Measurements from ENCODE around the gene ADGRD1. TPM values are rescaled to one million over a fixed set of nuclear protein-coding genes. Genes with fewer than 3 reads are reported as not detected.

The ADGRD1 gene
- total RNA-seq, 1 donor from 2014 or later: 35.8 TPM

DNA sequence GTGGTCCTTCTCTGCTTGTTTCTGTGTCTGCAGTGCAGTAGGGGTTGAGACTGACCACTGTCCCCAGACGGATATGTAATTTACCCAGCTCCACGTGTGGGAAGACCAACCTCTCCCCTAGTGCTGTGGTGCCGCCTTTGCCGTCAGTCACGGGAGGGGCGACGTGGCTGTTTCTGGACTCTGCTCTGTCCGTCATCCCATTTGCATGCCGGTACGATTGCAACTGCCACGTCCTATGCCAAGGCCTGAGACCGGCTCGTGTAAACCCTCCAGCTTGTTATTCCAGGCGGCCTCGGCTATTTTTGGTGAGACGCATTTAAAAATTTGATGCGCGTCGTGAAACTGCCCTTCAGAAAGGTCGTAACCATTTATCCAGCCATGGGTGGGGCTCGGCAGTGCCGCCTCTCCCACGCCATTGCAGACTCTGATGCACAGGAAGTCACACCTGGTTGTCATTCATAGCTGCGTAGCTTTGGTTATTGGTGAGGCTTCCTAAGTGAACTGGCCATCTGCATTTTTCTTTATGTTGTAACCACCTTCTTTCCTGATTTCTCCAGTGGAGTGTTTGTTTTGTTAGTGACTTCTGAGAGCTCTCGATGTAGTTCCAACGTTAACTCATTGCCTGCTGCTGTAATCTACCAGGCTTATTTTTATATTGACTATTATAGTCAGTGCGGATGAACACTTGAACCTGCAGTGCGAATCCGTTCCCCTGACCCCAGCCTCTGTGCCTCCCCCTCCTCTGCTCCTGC, 75.1 kb downstream of the ADGRD1 start:
- H3K4me3 ChIP-seq: no peak overlapping the region
- DNase-seq (ENCODE audit: extremely low spot score in 2 of 2): no peak
- H3K27ac ChIP-seq: no peak overlapping the region
- peaks cover 14% of the 10 kb centered on the region for H3K4me1 ChIP-seq
- no peak for TF ChIP-seq POLR2A (IDR thresholded peaks at IDR 0.05)
- H3K9me3 ChIP-seq: no peaks in the 10 kb centered on the region
- intact Hi-C loops (cut with DNase I): no loop called here
- no peaks in the 10 kb centered on the region for H3K36me3 ChIP-seq
- no peaks in the 10 kb centered on the region for H3K27me3 ChIP-seq

DNA sequence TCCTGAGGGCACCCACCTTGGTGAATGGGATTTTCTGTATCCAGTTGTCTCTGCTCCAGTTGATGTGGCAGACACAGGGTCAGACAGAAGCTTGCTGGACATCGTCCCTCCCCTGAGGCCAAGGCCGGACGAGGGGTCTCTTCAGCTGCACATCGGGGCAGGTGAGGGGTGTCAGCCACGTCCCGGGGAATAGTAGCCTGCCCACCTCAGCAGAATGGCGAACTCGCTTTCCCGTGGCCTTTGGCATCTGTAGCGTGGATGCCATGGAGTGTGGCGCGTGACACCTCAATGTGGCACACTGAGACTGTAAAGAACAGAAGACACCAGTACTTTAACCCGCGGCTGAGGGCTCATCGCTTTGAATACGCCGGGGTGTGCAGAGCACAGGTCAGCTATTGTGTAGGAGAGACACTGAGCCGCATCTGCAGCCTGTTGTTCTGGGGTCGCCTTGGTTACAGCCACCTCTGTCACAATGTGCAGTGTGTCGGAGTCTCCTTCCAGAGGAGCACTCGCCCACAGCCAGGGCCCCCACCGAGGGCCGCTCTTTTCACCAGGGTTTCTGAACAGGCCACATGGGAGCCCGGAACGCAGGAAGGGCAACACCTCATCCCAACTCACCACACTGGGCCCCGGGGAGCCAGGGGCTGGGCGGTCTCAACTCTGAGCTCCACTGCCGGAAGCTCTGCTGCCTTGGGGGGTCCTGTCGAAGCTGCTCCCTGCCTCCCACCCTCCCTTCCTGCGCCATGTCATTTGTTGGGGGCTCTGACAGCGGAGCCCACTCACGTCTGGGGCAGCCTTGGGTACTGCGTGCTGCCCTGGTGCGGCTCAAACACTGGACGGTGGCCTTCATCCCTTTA, 77.0 kb downstream of the ADGRD1 start:
- no peak for DNase-seq (ENCODE audit: extremely low spot score in 2 of 2)
- TF ChIP-seq POLR2A (IDR thresholded peaks at IDR 0.05) (no peak), POLR2AphosphoS5 (IDR thresholded peaks at IDR 0.05; ENCODE audit: insufficient read depth in 1 of 2, low read depth in 1 of 2) (no peak)
- TF ChIP-seq, protein P1, sequence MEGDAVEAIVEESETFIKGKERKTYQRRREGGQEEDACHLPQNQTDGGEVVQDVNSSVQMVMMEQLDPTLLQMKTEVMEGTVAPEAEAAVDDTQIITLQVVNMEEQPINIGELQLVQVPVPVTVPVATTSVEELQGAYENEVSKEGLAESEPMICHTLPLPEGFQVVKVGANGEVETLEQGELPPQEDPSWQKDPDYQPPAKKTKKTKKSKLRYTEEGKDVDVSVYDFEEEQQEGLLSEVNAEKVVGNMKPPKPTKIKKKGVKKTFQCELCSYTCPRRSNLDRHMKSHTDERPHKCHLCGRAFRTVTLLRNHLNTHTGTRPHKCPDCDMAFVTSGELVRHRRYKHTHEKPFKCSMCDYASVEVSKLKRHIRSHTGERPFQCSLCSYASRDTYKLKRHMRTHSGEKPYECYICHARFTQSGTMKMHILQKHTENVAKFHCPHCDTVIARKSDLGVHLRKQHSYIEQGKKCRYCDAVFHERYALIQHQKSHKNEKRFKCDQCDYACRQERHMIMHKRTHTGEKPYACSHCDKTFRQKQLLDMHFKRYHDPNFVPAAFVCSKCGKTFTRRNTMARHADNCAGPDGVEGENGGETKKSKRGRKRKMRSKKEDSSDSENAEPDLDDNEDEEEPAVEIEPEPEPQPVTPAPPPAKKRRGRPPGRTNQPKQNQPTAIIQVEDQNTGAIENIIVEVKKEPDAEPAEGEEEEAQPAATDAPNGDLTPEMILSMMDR (IDR thresholded peaks at IDR 0.05): no peak
- intact Hi-C loops (cut with DNase I): no loop called here
- Histone ChIP-seq H3K36me3 (no peaks in the 10 kb centered on the region), H3K27ac (no peak overlapping the region), H3K9me3 (no peaks in the 10 kb centered on the region), H3K27me3 (no peaks in the 10 kb centered on the region), H3K4me3 (no peak overlapping the region), H3K4me1 (peaks cover 22% of the 10 kb centered on the region)

GRCh38 chr12:131032082-131032750, 78.5 kb downstream of the ADGRD1 start:
- DNase-seq (ENCODE audit: extremely low spot score in 2 of 2): no peak
- intact Hi-C loops (cut with DNase I): no loop called here
- no peak overlapping the region for H3K27ac ChIP-seq
- no peaks in the 10 kb centered on the region for H3K9me3 ChIP-seq
- H3K36me3 ChIP-seq: no peaks in the 10 kb centered on the region
- no peak for TF ChIP-seq POLR2A (IDR thresholded peaks at IDR 0.05)
- TF ChIP-seq, protein P1 (IDR thresholded peaks at IDR 0.05): no peak
- TF ChIP-seq POLR2AphosphoS5 (IDR thresholded peaks at IDR 0.05; ENCODE audit: insufficient read depth in 1 of 2, low read depth in 1 of 2): no peak
- peaks cover 22% of the 10 kb centered on the region for H3K4me1 ChIP-seq
- no peak overlapping the region for H3K4me3 ChIP-seq
- no peaks in the 10 kb centered on the region for H3K27me3 ChIP-seq

DNA sequence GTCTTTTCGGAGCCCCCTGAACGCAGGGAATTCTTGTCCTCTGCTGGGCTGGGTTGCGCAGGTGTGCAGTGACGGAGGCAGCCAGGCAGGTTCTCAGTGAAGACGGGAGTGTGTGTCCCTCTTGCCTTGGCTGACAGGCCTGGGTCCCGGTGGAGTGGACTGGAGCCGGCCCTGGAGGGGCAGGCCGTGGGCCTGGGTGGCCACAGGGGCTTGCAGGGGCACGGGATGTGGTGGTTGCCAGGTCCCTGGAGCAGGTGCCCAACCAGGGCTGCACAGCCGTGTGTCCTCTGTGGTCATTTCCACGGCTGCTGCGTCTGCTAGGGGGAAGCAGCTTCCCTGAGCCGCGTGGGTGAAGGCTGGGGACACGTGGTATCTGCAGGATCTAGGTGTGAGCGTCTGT, 79.8 kb downstream of the ADGRD1 start:
- peaks cover 16% of the 10 kb centered on the region for H3K4me1 ChIP-seq
- intact Hi-C loops (cut with DNase I): no loop called here
- TF ChIP-seq POLR2A (IDR thresholded peaks at IDR 0.05): no peak
- no peak for TF ChIP-seq POLR2AphosphoS5 (IDR thresholded peaks at IDR 0.05; ENCODE audit: insufficient read depth in 1 of 2, low read depth in 1 of 2)
- TF ChIP-seq, protein P1 (IDR thresholded peaks at IDR 0.05): no peak

DNA sequence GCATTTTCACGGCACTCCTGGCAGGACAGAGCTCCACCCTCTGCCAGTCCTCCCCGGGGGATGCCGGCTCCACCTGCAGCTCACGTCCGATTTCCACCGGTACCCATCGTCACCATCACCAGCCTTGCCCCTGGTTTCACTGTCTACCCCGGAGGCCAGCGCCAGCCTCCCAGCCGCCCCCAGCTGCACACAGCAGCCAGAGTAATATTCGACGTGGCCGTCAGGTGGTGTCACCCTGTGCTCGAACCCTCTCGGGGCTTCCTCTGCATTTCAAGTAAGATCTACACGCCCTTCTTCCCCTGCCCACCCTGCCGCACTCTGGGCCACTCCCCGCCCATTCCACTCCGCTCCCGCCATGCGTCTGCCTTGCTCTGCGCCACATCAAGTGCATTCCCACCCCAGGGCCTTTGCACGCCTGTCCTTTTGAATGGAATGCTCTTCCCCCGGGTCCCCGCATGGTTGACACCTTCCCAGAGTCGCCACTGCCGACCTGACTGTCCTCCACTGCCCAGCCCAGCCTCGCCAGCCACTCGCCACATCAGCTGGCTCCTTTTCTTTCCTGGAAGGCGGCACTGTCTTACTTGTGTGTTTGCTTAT, 80.3 kb downstream of the ADGRD1 start:
- intact Hi-C loops (cut with DNase I): no loop called here
- Histone ChIP-seq H3K27ac (no peak overlapping the region), H3K27me3 (no peaks in the 10 kb centered on the region), H3K4me3 (no peak overlapping the region), H3K36me3 (no peaks in the 10 kb centered on the region), H3K4me1 (peaks cover 13% of the 10 kb centered on the region), H3K9me3 (no peaks in the 10 kb centered on the region)
- DNase-seq (ENCODE audit: extremely low spot score in 2 of 2): no peak
- no peak for TF ChIP-seq POLR2A (IDR thresholded peaks at IDR 0.05)
- TF ChIP-seq POLR2AphosphoS5 (IDR thresholded peaks at IDR 0.05; ENCODE audit: insufficient read depth in 1 of 2, low read depth in 1 of 2): no peak
- TF ChIP-seq, protein P1 (IDR thresholded peaks at IDR 0.05): no peak

More for the DNA sequence above, 79.8 kb downstream of the ADGRD1 start:
- Histone ChIP-seq H3K4me3 (no peak overlapping the region), H3K27ac (no peak overlapping the region), H3K9me3 (no peaks in the 10 kb centered on the region), H3K36me3 (no peaks in the 10 kb centered on the region), H3K27me3 (no peaks in the 10 kb centered on the region)
- no peak for DNase-seq (ENCODE audit: extremely low spot score in 2 of 2)

Measured in vagina (tissue), 2 donors.